Measurements from ENCODE around the gene BBS9. TPM values are rescaled to one million over a fixed set of nuclear protein-coding genes. Genes with fewer than 3 reads are reported as not detected.
A peak's percentile ranks its signal among the peaks of the same experiment; 100 is the strongest.

Gene BBS9
- total RNA-seq, 1 experiment from 2014 or later: 26.4 TPM

DNA sequence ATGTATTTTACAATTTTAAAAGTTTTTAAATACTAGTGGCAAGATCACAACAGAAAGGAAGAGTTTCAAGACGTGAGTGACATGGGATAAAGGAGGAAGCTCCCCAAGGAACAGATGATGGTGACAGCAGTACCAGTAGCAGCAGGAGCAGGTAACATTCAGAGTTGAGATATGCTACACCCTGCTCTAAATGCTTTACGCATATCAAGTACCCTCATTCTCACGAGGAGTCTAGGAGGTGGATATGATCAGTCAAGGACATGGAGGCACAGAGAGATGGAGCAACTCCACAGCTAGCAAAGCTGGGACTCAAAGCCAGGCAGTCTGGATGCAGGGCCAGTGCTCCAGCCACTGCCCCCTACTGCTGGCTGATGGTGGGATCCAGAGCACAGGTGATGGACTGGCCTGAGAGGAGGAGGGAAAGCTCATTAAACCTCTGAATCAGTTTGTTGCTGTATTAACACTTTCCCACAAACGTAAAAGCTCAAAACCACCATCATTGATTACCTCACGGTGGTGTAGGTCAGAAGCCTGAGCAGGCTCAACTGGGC lies 37.6 kb upstream of the BBS9 start:
- no peak for DNase-seq
- WGBS (ENCODE audit: extremely low coverage, insufficient read length, low lambda C conversion rate): no CpG with 5 or more reads among the region's 5 CpGs

More for the DNA sequence above, 37.6 kb upstream of the BBS9 start:
- Histone ChIP-seq H3K79me1 (ENCODE audit: insufficient read depth, low read depth, low read length, poor library complexity, severe bottlenecking) (no peaks in the 10 kb centered on the region), H4K5ac (ENCODE audit: insufficient read length, low read depth, low read length) (no peak overlapping the region), H2AK5ac (ENCODE audit: insufficient read length, low read length) (no peak overlapping the region), H2BK120ac (ENCODE audit: low read depth, low read length, poor library complexity, severe bottlenecking) (no peak overlapping the region), H3K9me3 (ENCODE audit: control insufficient read depth, low read depth, low read length) (no peaks in the 10 kb centered on the region), H3K4me2 (ENCODE audit: insufficient read depth, insufficient read length, low read length) (no peak overlapping the region), H3K27me3 (ENCODE audit: insufficient read depth, low read length) (no peaks in the 10 kb centered on the region), H3K23ac (ENCODE audit: insufficient read length, low read depth, low read length) (no peak overlapping the region), H2BK15ac (ENCODE audit: low read depth, low read length) (no peak overlapping the region), H3K23me2 (ENCODE audit: insufficient read length, low read depth, low read length, poor library complexity, severe bottlenecking) (no peaks in the 10 kb centered on the region), H4K20me1 (ENCODE audit: control insufficient read depth, insufficient read depth, insufficient read length) (no peaks in the 10 kb centered on the region), H2AFZ (ENCODE audit: low read length) (no peak overlapping the region), H3K4ac (ENCODE audit: low read depth, low read length) (no peak overlapping the region), H3K79me2 (ENCODE audit: insufficient read depth, low read length) (no peaks in the 10 kb centered on the region), H3K56ac (ENCODE audit: insufficient read length, low read depth, low read length) (no peak overlapping the region), H4K91ac (ENCODE audit: insufficient read length, low read depth, low read length) (no peak overlapping the region), H2BK20ac (ENCODE audit: low read depth, low read length, poor library complexity, severe bottlenecking) (no peak overlapping the region), H3K14ac (ENCODE audit: insufficient read depth, low read length) (no peak overlapping the region), H3K18ac (ENCODE audit: insufficient read length, low read depth, low read length) (no peak overlapping the region), H3K27ac (ENCODE audit: insufficient read length, low read depth, low read length) (no peak overlapping the region), H3T11ph (ENCODE audit: low read length) (no peak overlapping the region), H4K8ac (replicated peaks; ENCODE audit: insufficient read length, low read depth, low read length) (no peak overlapping the region), H3K4me1 (ENCODE audit: insufficient read depth, low read length) (no peaks in the 10 kb centered on the region), H2BK12ac (ENCODE audit: insufficient read length, low read depth, low read length) (no peak overlapping the region), H2BK5ac (ENCODE audit: insufficient read length, low read length) (no peak overlapping the region), H3K9ac (ENCODE audit: extremely low read depth, insufficient read length, low read length) (no peak overlapping the region)
- Mint-ChIP-seq H3K4me1 (no peaks in the 10 kb centered on the region), H3K9me3 (no peaks in the 10 kb centered on the region), H3K27me3 (ENCODE audit: low read depth) (no peaks in the 10 kb centered on the region), H3K27ac (no peak overlapping the region), H3K4me3 (no peak overlapping the region), H3K36me3 (ENCODE audit: insufficient read depth in 1 of 3, low read depth in 3 of 3) (peaks cover 10 to 27% (median 23%) of the 10 kb centered on the region in 3 experiments; a peak in 6 of 7 replicates)
- TF ChIP-seq, protein P1, sequence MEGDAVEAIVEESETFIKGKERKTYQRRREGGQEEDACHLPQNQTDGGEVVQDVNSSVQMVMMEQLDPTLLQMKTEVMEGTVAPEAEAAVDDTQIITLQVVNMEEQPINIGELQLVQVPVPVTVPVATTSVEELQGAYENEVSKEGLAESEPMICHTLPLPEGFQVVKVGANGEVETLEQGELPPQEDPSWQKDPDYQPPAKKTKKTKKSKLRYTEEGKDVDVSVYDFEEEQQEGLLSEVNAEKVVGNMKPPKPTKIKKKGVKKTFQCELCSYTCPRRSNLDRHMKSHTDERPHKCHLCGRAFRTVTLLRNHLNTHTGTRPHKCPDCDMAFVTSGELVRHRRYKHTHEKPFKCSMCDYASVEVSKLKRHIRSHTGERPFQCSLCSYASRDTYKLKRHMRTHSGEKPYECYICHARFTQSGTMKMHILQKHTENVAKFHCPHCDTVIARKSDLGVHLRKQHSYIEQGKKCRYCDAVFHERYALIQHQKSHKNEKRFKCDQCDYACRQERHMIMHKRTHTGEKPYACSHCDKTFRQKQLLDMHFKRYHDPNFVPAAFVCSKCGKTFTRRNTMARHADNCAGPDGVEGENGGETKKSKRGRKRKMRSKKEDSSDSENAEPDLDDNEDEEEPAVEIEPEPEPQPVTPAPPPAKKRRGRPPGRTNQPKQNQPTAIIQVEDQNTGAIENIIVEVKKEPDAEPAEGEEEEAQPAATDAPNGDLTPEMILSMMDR (conservative IDR thresholded peaks at IDR 0.05): peak; percentile 53
